BJ (cell line): ENCODE results near the gene GGTLC2. TPM values are rescaled to one million over a fixed set of nuclear protein-coding genes. Genes with fewer than 3 reads are reported as not detected.
"Not testable (repeated sequence)": the region's sequence is repeated elsewhere in the genome, so short reads cannot be mapped to it uniquely, and the experiment has no call there.

Experiments used
- CTCF ChIA-PET: fragments of 350-600 bp; formaldehyde crosslinking; extraction: SDS; loops from one replicate; lab custom pipeline; 2021; ENCODE audit warnings: antibody characterized with exemption, inconsistent platforms; lab: Yijun Ruan, JAX
- POLR2A ChIA-PET: fragments of 300-600 bp; sonication (Branson Sonifier 250); formaldehyde crosslinking; extraction: SDS; loops from one replicate; lab custom pipeline; 2021; ENCODE audit warnings: antibody characterized with exemption; lab: Charles Lee
- DNase-seq: peaks from one replicate; pipeline ENCODE4 v3.0.0-alpha.2; 2011; ENCODE audit warnings: low read depth
- H3K27me3 ChIP-seq: 2 replicates; pipeline ENCODE4 v1.6.0; 2011; ENCODE audit warnings: low read length; ENCODE audit not compliant: control insufficient read depth, insufficient read depth
- H3K36me3 ChIP-seq: 2 replicates; pipeline ENCODE4 v1.5.1; 2011; ENCODE audit warnings: low read length; ENCODE audit not compliant: control insufficient read depth, insufficient read depth
- H3K4me3 ChIP-seq: 2 replicates; pipeline ENCODE4 v1.5.1; 2011; ENCODE audit warnings: low read depth, mild to moderate bottlenecking, control low read depth, low read length
- polyA plus RNA-seq: library from polyadenylated mRNA; depleted of rRNA; stranded (reverse); fragments of >200 nt; gene quantifications from 2 replicates; pipeline ENCODE4 v1.2.3, GENCODE V29; 2011
- TF ChIP-seq, protein P1 (sequence below): IDR thresholded peaks from 2 replicates; pipeline ENCODE4 v1.5.1; 2011; ENCODE audit warnings: low read depth, mild to moderate bottlenecking, control low read depth, inconsistent platforms, low read length, moderate library complexity; ENCODE audit not compliant: insufficient read depth

The GGTLC2 gene
- polyA plus RNA-seq, 1 experiment: not detected

DNA sequence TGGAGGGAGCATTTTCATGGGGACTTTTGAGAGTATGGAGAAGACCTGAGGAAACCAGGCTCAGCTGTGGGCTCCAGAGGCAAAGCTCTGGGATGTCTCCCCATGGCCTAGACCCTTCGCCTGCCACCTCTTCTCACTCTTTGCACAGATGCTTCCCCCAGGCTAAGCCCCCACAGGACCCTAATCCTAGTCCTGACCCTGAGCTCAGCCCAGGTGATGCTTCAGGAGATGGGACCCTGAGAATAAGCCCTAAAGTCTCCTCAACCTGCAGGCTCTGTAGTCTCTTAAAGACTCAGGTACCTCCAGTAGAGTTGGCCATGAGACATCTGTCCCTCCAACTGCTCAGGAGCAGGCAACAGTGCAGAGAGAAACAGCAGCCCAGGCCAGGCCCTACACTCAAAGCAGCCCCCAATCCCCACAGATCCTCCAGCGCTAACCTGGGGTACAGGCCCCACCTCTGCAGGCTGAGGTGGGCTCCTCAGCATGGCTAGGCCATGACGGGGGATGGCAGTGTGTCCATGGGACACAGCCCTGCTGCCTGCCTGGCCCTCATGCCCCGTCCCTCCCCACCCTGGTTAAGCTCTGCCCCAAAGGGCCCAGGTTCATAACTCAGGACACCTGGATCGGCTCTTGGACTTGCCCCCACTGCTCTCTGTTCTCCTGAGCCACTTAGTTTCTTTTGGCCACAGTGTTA is 39.4 kb downstream of the GGTLC2 start:
- ChIA-PET CTCF (interaction anchor here (0.7 to 4.3 kb wide), 7 partner anchors 10 to 220 kb away, joined by 3 to 39 read pairs (median 3); no protein-coding TSS in a partner anchor), POLR2A (no interaction called here)
- no peaks in the 10 kb centered on the region for H3K27me3 ChIP-seq
- H3K36me3 ChIP-seq: no peaks in the 10 kb centered on the region
- TF ChIP-seq, protein P1, sequence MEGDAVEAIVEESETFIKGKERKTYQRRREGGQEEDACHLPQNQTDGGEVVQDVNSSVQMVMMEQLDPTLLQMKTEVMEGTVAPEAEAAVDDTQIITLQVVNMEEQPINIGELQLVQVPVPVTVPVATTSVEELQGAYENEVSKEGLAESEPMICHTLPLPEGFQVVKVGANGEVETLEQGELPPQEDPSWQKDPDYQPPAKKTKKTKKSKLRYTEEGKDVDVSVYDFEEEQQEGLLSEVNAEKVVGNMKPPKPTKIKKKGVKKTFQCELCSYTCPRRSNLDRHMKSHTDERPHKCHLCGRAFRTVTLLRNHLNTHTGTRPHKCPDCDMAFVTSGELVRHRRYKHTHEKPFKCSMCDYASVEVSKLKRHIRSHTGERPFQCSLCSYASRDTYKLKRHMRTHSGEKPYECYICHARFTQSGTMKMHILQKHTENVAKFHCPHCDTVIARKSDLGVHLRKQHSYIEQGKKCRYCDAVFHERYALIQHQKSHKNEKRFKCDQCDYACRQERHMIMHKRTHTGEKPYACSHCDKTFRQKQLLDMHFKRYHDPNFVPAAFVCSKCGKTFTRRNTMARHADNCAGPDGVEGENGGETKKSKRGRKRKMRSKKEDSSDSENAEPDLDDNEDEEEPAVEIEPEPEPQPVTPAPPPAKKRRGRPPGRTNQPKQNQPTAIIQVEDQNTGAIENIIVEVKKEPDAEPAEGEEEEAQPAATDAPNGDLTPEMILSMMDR: no peak
- DNase-seq: no peak
- no peak overlapping the region for H3K4me3 ChIP-seq

GRCh38 chr22:22684580-22685561 is 40.5 kb downstream of the GGTLC2 start:
- H3K27me3 ChIP-seq: no peaks in the 10 kb centered on the region
- H3K4me3 ChIP-seq: no peak overlapping the region
- H3K36me3 ChIP-seq: no peaks in the 10 kb centered on the region
- DNase-seq: no peak
- ChIA-PET CTCF (interaction anchor here (0.6 to 4.3 kb wide), 13 partner anchors 9 to 221 kb away, joined by 3 to 39 read pairs (median 3); no protein-coding TSS in a partner anchor), POLR2A (no interaction called here)
- TF ChIP-seq, protein P1: peak; percentile 39

DNA sequence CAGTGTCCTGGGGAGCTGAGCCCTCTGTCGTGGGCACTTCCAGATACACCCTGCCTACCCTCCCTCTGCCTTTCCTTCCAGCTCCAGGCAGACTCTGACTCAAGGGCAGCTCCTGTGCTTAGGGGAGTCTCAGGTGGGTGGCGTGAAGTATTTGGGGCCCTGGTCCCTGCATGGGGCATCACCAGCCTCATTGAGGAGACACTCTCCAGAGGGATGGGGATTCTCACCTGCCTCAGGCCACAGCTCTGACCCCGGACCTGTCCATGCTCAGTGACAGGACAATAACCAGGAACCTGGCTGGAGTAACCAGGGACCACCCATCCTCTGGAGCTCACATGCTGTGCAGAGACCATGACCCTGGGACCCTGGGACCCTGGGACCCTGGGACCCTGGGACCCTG is 41.2 kb downstream of the GGTLC2 start:
- POLR2A ChIA-PET: no interaction called here

GRCh38 chr22:22686202-22687115 is 42.0 kb downstream of the GGTLC2 start:
- POLR2A ChIA-PET, DNase-seq, H3K4me3 ChIP-seq, H3K36me3 ChIP-seq, H3K27me3 ChIP-seq: not testable (repeated sequence)
- CTCF ChIA-PET: interaction anchor here (1.0 to 4.3 kb wide), 7 partner anchors 11 to 99 kb away, joined by 3 to 39 read pairs (median 4); no protein-coding TSS in a partner anchor

More for the DNA sequence above, 41.2 kb downstream of the GGTLC2 start:
- no peaks in the 10 kb centered on the region for H3K27me3 ChIP-seq
- H3K36me3 ChIP-seq: no peaks in the 10 kb centered on the region
- CTCF ChIA-PET: interaction anchor here (1.0 to 4.3 kb wide), 8 partner anchors 10 to 98 kb away, joined by 3 to 39 read pairs (median 4); no protein-coding TSS in a partner anchor
- TF ChIP-seq, protein P1: no peak
- H3K4me3 ChIP-seq: no peak overlapping the region
- DNase-seq: no peak
